ENCODE results near the gene RAB44.
"Not testable (repeated sequence)": the region's sequence is repeated elsewhere in the genome, so short reads cannot be mapped to it uniquely, and the experiment has no call there.

RAB44 gene

DNA sequence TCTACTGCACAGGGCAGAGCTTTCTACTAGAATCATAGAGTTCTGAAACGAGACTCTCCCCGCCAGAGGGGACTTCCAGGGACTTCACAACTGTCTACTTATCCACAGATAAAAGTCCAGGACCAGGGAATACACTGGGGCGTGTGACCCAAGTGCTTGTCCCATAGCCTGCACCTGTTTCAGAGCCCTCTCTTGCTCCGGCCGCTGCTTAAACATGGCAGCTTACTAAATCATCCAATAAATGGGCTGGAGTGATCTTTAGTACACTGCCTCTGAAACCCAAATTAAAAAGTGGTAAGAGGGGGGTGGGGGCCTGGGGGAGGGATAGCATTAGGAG lies 8.9 kb upstream of the RAB44 start:
- DNase-seq = no peak

DNA sequence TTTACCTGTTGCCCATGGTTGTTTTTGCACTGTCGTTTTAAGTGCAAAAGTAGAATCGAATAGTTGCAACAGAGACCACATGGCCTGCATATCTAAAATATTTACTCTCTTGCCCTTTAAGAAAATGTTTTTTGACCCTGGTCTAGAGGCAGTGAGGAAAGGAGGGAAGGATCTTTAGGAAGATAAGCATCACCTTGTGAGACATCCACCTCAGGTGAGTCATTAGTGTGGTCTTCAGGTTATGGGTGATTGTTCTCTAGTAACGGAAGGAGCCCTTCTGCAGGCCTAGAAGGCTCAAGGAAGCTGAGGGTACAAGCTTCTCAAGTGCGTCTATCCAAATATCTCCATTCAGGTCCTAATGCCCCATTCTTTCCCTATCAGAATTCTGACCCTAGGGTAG lies 6.6 kb upstream of the RAB44 start:
- DNase-seq = no peak

DNA sequence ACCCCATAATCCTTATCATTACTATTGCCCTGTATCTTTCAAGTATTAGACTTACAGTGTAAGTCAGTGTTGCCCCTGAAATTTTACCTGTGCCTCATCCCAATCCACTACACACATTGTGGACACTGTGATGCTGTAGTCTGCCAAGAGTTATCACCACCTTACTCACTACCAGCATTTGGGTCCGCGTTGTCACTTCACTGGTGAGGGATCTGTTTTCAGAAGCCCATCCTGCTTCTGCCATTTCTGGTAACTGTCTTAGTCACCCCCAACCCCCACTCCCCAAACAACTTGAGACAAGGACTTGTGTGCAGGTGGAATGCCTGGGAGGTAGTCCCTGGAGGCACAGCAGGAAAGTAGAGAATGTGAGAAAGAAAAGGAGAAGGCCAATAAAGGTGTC lies 6.0 kb upstream of the RAB44 start:
- no peak for DNase-seq

DNA sequence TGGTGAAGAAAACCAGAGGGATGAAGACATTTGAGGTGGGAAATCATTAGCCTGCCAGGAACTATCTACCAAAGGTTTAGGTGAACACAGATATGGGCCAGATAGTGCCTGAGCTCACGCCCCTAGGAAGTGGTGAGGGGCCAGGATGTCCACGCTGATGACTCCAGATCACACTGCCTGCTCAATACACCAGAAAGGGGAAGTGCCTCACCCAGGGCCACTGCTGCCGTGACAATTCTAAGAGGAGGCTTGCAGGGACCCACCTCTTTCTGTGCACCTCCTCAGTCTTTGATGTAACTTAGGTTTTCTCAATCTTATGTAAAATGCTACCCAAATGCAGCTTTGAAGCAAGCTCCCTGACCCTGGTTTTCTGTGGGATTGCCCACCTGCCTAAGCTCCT lies 5.4 kb upstream of the RAB44 start:
- no peak for DNase-seq

DNA sequence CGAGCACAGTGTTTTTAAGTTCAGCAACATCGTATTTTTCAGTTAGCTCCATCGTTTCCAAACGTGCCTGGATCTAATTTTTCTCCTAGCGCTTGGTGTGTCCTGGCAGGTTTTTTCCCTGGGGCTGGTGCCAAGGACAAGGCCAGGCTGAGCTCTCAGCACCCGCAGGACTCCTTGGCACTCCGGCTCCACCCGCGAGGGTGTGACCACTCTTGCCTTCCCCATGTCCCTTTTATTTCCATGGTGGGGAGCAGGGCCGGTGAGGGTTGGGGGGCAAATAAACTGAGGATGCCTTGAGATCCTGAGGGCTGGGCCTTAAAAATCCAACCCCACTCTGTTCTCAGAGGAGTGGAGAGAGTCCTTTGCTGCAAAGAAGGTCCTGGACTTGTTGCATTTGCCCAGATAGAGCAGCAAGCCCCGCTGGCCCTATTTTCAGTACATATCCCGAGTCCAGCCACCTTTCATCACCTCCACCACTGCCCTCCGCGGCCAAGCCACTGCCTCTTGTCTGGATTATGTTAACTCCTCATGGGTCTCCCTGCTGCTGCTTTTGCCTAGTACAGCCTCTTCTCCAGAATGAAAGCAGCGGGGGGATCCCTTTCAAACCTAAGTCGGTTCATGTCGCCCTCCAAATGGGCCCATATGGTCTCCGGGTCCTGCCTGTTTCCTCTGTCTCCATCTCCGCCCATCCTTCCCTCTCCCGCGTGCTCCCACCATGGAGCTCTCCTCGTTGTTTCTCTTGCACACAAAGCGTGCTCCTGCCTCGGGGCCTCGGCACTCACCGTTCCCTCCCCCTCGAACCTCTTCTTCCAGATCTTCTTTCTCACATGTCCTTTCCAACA lies 4.5 kb upstream of the RAB44 start:
- DNase-seq = no peak

DNA sequence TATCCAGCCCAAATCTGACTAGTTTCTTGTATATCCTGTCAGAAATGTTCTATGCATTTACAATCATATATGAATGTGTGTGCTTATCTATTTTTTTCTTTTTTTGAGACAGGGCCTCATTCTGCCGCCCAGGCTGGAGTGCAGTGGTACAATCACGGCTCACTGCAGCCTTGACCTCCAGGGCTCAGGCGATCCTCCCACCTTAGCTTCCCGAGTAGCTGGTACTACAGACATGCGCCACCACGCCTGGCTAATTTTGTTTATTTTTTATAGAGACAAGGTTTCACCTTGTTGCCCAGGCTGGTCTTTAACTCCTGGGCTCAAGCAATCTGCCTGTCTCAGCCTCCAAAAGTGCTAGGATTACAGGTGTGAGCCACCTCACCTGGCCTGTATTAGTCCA lies 3.0 kb upstream of the RAB44 start:
- DNase-seq = no peak

DNA sequence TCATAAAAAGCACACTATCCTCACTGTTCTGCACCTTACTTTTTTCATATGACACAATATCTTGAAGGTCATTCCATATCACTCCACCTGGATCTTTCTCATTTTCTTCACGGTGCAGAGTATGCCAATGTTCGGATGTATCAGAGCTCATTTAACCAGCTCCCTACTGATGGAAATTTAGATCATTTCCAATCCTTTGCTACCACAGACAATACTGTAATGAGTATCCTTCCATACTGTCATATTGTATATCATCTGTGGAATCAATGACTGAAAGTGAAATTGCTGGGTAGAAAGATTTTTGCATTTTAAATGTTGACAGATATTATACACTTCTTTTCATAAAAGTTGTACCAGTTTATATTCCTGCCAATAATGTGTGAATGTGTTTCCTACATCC lies 2.2 kb upstream of the RAB44 start:
- DNase-seq = no peak

DNA sequence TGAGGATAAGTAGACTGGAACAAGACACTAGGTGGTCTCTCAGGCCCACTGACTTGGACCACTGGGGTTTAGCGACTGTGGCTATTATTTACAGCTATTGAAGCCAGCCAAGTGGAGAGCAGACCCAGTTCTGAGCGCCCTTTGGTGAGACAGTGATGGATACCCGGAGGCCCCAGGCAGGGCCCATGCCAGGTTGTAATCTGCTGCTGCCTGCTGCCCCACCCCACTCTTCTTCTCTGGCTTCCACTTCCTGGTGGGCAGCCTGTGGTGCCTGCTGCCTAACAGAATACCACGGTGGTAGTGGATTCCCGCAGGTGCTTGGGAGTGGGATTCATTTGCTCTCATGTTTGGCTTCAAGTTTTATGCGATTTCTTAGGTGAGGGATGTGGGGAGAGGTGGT lies 570 bp downstream of the RAB44 start:
- no peak for DNase-seq

DNA sequence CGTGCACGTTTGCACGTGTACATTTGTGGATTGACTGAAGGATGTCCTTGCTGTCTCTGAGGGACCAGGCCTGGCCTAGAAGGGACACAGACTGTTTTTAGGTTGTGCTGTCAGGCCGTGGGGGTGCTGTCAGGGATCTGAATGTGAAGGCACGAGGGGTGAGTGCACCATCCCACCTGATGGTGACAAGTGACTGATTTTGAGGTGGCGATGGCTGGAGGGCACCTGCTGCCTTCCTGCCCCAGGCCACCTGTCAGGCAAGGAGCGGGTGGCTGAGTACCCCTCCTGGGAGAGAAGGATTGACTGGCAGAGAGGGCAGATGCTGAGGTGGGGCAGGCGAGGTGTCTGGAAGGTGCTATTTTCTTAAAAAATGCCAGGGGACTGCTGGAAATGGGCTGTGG lies 1.2 kb downstream of the RAB44 start:
- DNase-seq = no peak

DNA sequence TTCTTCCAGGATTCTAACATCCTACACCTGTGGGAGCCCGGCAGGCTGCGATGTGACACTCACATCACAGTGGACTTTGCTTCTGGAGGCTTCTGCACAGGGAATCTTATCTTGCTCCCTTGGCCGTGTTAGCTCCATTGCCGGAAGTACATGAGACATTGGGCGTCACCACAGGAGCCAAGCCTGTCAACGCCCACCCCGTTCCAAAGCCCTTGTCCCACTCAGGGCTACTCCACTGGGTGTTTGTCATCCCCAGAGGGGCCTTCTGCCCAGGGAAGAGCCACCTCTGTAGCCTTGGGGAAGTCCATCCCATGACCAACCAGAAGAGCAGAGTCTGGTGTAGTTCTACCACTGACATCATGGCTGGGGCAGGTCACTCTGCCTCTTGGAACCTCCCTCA lies 1.7 kb downstream of the RAB44 start:
- DNase-seq = no peak

DNA sequence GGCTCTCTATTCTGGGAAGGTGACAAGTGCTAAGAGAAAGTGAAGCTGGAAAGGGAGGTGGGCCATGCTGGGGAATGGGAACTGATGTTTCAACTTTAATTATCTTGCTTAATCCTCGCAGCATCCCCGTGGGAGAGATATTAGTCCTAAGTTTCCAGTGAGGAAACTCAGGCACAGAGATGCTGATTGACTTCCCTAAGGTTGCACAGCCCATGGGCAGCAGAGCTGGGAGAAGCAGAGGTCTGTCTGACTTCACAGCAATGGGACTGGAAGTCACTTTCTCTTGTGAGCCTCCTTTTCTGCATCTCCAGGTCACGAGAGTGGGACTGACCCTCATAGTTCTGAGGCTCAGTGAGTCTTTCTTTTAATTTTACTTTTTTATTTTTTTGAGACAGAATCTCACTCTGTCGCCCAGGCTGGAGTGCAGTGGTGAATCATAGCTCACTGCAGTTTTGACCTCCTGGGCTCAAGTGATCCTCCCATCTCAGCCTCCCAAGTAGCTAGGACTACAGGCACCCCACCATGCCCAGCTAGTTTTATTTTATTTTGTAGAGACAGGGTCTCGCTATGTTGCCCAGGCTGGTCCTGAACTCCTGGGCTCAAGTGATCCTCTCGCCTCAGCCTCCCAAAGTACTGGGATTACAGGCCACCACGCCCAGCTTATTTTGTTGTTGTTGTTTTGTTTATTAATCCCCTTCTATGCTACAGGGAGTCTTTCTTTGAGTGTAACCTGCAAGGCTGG lies 2.6 kb downstream of the RAB44 start:
- no peak for DNase-seq

DNA sequence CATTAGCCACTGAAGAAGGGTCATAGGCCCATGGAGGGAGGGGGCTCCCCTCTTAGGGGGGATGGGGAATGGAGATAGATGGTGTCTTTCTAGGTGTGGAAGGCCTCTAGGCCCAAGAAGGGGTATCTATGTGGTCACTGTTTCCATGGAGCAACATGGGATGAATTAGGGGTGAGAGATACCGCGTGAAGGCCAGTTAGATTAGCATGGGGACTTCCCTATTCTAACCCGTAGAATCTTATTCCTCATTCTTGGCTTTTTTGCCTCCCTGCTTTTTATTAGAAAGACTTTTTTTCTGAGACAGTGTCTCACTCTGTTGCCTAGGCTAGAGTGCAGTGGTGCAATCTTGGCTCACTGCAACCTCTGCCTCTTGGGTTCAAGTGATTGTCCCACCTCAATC lies 3.2 kb downstream of the RAB44 start:
- no peak for DNase-seq

DNA sequence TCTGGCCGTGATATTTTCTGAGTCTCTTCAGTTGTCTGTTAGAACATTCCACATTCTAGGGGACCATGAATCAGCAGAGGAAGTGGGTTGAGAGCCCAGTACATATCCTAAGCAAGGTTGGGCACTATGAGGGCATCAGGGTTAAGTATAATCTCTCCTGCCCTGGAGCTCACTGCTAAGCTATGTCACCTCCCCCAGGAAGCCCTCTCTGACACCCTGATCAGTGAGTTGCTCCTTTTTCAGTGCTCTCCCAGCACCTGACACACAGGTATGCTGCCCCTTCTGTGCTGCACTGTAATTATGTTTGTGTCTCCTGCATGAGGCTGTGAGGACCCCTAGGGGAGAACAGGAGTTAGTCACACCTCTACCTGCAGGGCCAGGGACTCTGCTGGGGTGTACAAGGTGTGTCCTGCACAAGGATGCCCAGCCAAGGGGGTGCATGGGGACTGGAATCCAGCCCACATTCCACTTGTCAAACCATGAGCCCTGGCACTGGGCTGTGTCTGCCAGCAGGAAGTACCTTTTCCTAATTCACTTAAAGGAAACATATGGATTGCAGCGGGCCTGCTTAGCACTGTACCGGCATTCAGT lies 3.9 kb downstream of the RAB44 start:
- DNase-seq = no peak

DNA sequence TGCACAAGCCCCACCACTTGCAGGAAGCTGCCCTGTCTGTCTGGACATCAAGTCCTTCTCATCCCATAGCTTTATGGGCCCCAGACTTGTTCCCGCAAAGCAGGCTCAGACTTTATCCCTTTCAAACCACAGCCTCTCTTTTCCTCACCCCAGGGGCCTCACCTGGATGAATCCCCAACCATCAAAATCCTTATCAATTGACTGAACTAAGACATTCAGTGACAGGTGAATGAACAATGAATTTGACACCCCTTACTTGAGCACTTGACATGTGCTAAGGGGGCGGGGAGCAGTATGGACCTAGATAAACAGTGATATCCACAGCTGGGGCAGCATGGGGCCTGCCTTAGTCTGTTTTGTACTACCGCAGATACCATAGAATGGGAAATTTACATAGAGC lies 5.0 kb downstream of the RAB44 start:
- DNase-seq = no peak

DNA sequence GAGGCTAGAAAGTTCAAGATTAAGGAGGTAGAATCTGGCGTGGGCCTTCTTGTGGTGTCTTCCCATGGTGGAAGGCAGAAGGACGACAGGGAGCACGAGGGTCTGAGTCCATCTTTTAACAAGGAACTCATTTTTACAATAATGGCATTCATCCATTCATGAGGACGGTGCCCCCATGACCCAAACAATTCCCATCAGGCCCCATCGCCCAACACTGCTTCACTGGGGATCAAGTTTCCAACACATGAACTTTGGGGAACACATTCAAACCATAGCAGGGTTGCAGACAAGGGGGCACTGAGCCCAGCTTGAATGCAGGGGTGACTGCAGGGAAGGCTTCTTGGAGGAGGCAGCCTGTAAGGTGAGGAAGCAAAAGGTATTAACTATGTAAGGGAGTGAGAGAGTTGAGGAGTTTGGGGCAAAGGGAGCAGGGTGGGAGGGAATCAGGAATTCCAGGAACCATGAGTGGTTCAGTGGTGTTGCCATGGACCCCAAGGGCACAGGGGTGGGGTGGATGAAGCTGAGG lies 5.5 kb downstream of the RAB44 start:
- DNase-seq = no peak

DNA sequence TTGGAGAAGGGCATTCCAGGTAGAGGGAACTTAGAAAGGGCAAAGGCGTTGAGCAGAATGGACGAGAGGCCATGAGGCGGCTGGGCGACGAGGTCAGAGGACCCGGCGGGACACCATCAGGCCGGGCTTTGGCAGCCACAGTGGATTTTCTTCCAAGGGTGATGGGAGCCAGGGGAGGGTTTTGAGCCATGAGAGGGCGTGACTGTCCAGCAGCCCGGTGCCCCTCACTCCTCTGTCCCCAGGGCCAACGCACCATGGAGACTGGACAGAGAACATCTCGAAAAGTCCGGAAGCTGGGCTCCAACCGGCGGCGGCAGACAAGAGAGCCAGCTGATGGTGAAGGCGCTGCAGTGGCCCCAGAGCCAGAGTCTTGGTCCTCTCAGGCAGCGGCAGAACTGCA lies 6.4 kb downstream of the RAB44 start:
- DNase-seq = no peak

DNA sequence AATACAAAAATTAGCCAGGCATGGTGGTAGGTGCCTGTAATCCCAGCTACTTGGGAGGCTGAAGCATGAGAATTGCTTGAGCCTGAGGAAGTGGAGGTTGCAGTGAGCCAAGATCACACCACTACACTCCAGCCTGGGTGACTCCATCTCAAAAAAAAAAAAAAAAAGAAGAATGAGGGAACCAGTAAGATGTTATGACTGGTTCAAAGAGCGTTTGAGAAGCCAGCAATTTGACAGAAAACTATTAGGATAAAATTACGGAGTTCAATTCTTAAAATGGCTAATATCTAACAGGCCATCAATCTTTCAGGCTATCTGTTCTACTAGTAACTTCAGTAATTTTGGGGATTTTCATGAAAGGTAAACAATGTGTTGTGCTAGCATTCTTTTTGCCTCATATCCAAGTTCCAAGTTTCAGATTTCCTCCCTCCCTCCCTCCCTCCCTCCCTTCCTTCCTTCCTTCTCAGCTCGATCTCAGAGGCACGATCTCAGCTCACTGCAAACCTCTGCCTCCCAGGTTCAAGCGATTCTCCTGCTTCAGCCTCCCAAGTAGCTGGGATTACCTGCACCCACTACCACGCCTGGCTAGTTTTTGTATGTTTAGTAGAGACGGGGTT lies 7.4 kb downstream of the RAB44 start:
- DNase-seq = not testable (repeated sequence)

DNA sequence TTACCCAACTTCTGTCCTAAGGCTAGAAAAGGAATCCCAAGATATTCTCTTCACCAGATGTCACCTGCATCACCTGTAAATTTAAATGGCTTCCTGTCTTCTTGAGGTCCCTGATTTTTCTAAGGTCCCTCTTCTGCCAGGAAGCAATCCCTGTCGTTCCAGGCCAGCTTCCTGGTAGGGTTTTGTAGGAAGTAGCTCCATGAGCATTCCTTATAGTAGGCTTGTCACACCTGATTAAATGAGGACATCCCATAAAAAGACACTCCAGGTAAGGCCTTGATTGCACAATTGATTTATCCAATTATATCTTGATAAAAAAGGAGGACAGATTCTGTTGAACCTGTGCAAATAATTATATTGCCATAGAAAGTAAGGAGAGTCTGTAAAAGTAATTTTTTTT lies 8.7 kb downstream of the RAB44 start:
- no peak for DNase-seq

DNA sequence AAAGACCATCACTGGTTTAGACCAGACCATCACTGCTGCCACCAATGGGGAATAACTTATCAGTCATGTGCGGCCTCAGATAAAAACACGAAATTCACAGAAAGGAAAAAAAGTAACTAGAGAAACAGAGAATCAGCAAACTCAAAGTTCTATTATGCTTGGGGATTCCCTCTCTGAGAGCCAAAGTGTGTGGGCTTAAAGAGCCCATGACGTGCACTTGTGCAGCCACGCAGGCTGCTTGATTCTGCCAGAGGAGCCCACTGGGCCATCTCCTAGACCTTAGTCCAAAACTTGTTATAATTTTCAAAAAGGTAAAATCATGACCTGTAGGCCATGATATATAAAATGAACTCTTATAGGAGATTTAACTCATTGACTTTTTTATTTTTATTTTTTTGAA lies 15.2 kb downstream of the RAB44 start:
- DNase-seq = no peak

DNA sequence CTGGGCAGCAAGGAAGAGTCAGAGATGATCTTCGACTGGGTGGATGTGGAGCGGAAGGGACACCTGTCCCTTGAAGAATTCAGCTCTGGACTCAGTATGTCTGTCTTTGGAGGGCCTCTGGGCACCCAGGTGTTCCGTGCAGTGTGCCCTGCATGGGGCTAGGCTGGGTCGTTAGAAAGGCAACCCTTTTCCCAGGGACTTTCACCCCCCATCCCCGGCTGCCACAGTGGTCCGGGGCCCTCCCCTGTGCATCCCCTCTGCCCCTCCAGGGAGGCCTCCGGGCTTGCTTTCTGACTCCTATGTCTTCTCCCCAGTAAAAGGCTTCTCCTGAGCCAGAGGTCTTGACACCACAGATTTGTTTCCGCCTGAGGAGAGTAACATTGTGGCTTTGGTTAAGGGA lies 16.2 kb downstream of the RAB44 start:
- DNase-seq = no peak

DNA sequence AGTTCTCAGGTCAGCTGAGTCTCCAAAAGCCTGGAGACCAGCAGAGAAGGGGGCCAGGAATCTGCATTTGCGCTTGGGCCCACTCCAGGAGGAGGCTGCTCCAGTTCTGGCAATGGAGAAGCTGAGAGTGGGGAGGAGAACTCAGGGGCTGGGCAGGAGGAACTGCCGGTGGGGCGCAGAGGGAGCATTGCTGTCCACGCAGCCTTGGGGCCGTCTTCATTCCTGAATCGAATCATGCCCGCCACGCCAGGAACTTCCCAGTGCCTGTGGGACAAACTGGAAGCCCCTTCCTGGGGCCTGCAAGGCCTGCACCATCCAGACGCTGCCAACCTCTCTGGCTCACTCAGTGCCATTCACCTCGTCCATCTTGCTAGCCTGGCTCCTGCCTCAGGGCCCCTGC lies 16.9 kb downstream of the RAB44 start:
- DNase-seq = no peak

DNA sequence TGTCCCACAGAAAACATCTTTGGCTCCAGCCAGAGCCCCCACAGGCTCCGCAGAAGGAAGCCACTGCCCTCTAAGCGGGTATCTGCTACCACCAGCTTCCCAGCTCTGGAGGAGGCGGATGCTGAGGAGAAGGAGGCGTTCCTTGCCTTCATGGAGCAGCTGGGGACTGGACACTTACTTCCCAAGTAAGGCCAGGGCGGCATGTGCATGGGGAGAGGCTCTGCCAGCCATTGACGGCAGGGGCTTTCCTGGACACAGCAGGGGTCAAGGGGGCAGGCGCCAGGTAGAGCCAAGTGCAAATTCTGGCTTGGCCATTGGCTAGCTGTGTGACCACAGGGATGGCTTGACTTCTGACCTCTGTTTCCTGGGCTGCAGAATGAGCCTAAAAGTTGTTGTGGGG lies 17.8 kb downstream of the RAB44 start:
- DNase-seq = no peak

DNA sequence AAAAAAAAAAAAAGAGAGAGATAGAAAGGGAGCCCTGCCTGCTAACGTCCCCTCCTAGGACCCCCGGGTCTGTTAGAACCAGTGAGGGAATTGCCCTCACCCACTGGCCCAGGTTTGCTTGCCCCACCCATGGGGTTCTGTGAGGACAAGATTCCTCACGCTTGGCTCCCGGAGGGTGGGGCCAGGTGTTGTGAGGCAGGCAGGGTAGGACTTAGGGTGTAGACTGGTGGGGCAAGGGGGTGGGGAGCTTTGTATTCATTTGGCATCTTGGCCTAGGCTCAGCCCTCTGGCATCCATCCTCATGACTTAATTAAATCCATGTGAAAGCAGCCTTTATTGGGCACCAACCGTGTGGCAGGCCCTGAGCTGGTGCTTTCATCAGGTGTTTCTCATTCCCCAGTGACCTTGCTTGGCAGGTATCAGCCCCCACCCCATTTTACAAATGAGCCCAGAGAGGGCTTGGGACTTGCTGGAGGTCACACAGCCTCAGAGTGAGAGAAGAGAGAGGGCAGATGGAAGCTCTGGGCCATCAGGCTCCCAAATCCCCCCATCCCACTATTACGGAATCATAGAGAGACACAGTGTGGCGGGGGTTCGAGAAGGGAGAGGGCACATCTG lies 19.0 kb downstream of the RAB44 start:
- no peak for DNase-seq
